GM23338 (cell line): Measurements from ENCODE around the gene NAA16. TPM values are rescaled to one million over a fixed set of nuclear protein-coding genes. Genes with fewer than 3 reads are reported as not detected.

Source experiments
- ATAC-seq: fragments of 200-7000 bp; cut with Tn5 transposase; 3 replicates; pipeline ENCODE4 v1.9.1; 2020
- DNase-seq: peaks from one replicate; pipeline ENCODE4 v3.0.0-alpha.2; 2015; ENCODE audit warnings: low spot score
- H2AFZ ChIP-seq: fragments of 200-600 bp; sonication (generic); 2 replicates; pipeline ENCODE4 v1.8.0; 2016; ENCODE audit warnings: antibody characterized with exemption, mild to moderate bottlenecking, moderate library complexity
- H3F3A ChIP-seq: fragments of 200-600 bp; sonication (generic); replicated peaks from 2 replicates; pipeline ENCODE4 v1.8.0; 2017; ENCODE audit warnings: antibody characterized with exemption, mixed run types, low read depth
- H3K27ac ChIP-seq: fragments of 200-600 bp; sonication (generic); 2 replicates; pipeline ENCODE4 v1.6.1; 2016; ENCODE audit warnings: low read depth
- H3K27me3 ChIP-seq: fragments of 200-600 bp; sonication (generic); 2 replicates; pipeline ENCODE4 v1.8.0; 2016; ENCODE audit warnings: mild to moderate bottlenecking, mixed run types, moderate library complexity; ENCODE audit not compliant: insufficient read depth
- H3K36me3 ChIP-seq: fragments of 200-600 bp; sonication (generic); 2 replicates; pipeline ENCODE4 v1.8.0; 2016; ENCODE audit warnings: mild to moderate bottlenecking; ENCODE audit not compliant: insufficient read depth
- H3K4me1 ChIP-seq: fragments of 200-600 bp; sonication (generic); 2 replicates; pipeline ENCODE4 v1.8.0; 2016; ENCODE audit warnings: mild to moderate bottlenecking, moderate library complexity; ENCODE audit not compliant: insufficient read depth
- H3K4me2 ChIP-seq: fragments of 200-600 bp; sonication (generic); 2 replicates; pipeline ENCODE4 v1.7.1; 2017; ENCODE audit warnings: mixed run types
- H3K4me3 ChIP-seq: fragments of 200-600 bp; sonication (generic); 2 replicates; pipeline ENCODE4 v1.6.1; 2016; ENCODE audit warnings: mixed run types
- H3K79me2 ChIP-seq: fragments of 200-600 bp; sonication (generic); replicated peaks from 2 replicates; pipeline ENCODE4 v1.8.0; 2017; ENCODE audit warnings: mild to moderate bottlenecking; ENCODE audit not compliant: insufficient read depth
- H3K9me2 ChIP-seq: fragments of 200-600 bp; sonication (generic); 2 replicates; pipeline ENCODE4 v1.8.0; 2017; ENCODE audit not compliant: insufficient read depth
- H4K20me1 ChIP-seq: fragments of 200-600 bp; sonication (generic); replicated peaks from 2 replicates; pipeline ENCODE4 v1.8.0; 2017; ENCODE audit warnings: mild to moderate bottlenecking; ENCODE audit not compliant: insufficient read depth
- H3K27ac Mint-ChIP-seq: 2 replicates; pipeline ENCODE4 v1.8.0; 2020; ENCODE audit warnings: inconsistent platforms, mild to moderate bottlenecking, moderate library complexity, mixed read lengths
- H3K27me3 Mint-ChIP-seq: 3 replicates; pipeline ENCODE4 v1.8.0; 2022; ENCODE audit warnings: low read depth, mild to moderate bottlenecking, moderate library complexity, mixed read lengths, inconsistent platforms; ENCODE audit not compliant: insufficient read depth, poor library complexity
- H3K36me3 Mint-ChIP-seq: 3 replicates; pipeline ENCODE4 v1.8.0; 2021; ENCODE audit warnings: low read depth, mild to moderate bottlenecking, inconsistent platforms, moderate library complexity, mixed read lengths
- H3K4me1 Mint-ChIP-seq: 3 replicates; pipeline ENCODE4 v1.8.0; 2020; ENCODE audit warnings: mild to moderate bottlenecking, inconsistent platforms, mixed read lengths
- H3K4me3 Mint-ChIP-seq: 3 replicates; pipeline ENCODE4 v1.8.0; 2021; ENCODE audit warnings: moderate library complexity, mild to moderate bottlenecking, inconsistent platforms, mixed read lengths
- H3K9me3 Mint-ChIP-seq: 3 replicates; pipeline ENCODE4 v1.8.0; 2020; ENCODE audit warnings: moderate library complexity, mild to moderate bottlenecking, inconsistent platforms, mixed read lengths
- CREB1 ChIP-seq: fragments of 250-450 bp; sonication (Bioruptor Pico); IDR thresholded peaks from 2 replicates; pipeline ENCODE4 v1.5.0; 2020; ENCODE audit warnings: low read depth, mild to moderate bottlenecking, moderate library complexity
- EZH2 ChIP-seq: fragments of 200-600 bp; sonication (generic); IDR thresholded peaks from one replicate; pipeline ENCODE4 v1.8.0; 2017; ENCODE audit warnings: antibody characterized with exemption, mild to moderate bottlenecking, low read depth; ENCODE audit not compliant: unreplicated experiment
- EZH2phosphoT487 ChIP-seq: fragments of 200-600 bp; sonication (generic); IDR thresholded peaks from one replicate; pipeline ENCODE4 v1.8.1; 2018; ENCODE audit warnings: antibody characterized with exemption; ENCODE audit not compliant: unreplicated experiment
- JUNB ChIP-seq: IDR thresholded peaks from one replicate; pipeline ENCODE4 v1.6.1; 2016; ENCODE audit warnings: antibody characterized with exemption; ENCODE audit not compliant: unreplicated experiment
- POLR2AphosphoS5 ChIP-seq: IDR thresholded peaks from 2 replicates; pipeline ENCODE4 v1.6.1; 2016; ENCODE audit warnings: antibody characterized with exemption, low read depth
- STAT1 ChIP-seq: IDR thresholded peaks from one replicate; pipeline ENCODE4 v1.6.1; 2016; ENCODE audit warnings: antibody characterized with exemption; ENCODE audit not compliant: unreplicated experiment
- ZNF331 ChIP-seq: fragments of 250-450 bp; sonication (Bioruptor Pico); IDR thresholded peaks from 2 replicates; pipeline ENCODE4 v1.5.0; 2020; ENCODE audit warnings: low read depth, mild to moderate bottlenecking, moderate library complexity
- polyA plus RNA-seq: library from polyadenylated mRNA; unstranded; fragments of >200 nt; fragmentation: Nextera tagmentation; extraction: Ambion mirVana; gene quantifications from 2 replicates; pipeline ENCODE4 v1.2.1, GENCODE V29; 2016
- total RNA-seq: library from RNA; depleted of rRNA; stranded (reverse); fragments of >200 nt; shearing (Covaris generic); gene quantifications from 2 replicates; pipeline ENCODE4 v1.2.3, GENCODE V29; 2014
- TF ChIP-seq, protein P1 (sequence below): IDR thresholded peaks from 2 replicates; pipeline ENCODE4 v1.6.1; 2016; ENCODE audit warnings: antibody characterized with exemption
- TF ChIP-seq, protein P2 (sequence below): IDR thresholded peaks from one replicate; pipeline ENCODE4 v1.6.1; 2018; ENCODE audit warnings: antibody characterized with exemption; ENCODE audit not compliant: unreplicated experiment
- TF ChIP-seq, protein P3 (sequence below), 2 experiments: fragments of 200-600 bp in 1 of 2; sonication (generic) in 1 of 2; conservative IDR thresholded peaks; 2 replicates each; pipeline versions ENCODE4 v1.5.1 to v1.6.1; 2016 to 2017; ENCODE audit warnings: antibody characterized with exemption in 2 of 2, low read depth in 2 of 2, mild to moderate bottlenecking in 2 of 2, moderate library complexity in 1 of 2

NAA16 gene
- total and polyA plus RNA-seq, 2 experiments from 2014 or later: 42.3 to 51.7 TPM

DNA sequence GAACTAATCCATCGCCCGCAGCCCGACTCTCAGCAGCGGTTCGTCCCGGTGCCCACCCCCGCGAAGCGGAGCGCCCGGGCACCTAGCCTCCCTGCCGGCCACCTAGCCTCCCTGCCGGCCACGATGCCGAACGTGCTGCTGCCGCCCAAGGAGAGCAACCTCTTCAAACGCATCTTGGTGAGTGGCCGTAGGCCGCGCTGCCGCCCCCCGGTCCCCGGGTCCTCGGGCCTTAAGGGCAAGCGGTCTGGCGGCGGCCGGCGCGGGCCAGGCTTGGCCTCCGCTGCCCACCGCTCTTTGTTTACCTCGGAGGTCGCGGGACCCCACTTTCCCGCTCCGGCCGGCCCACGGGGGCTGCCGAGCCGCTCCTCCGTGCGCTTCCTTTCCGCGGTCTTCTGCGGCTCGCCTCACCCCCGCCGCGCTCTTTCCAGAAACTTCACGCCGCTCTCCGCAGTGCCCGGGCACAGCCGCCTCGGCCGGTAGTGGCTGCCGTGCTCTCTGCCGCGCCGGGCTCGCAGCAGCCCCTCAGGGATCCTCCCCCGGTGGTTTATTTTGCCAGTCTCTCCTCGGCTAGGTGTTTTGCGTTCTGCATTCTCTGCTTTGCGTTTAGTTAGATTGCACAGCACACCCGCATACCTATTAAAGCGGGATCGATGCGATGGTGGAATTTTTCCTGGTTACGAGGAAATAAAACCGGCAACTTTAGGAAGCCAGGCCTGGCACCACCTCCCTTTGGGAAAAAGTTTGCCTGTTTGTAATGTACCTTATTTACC lies 524 bp downstream of the NAA16 start:
- Histone ChIP-seq H3K36me3 (no peaks in the 10 kb centered on the region), H3K4me2 (peak overlapping the region; percentile 84), H3K9me2 (no peaks in the 10 kb centered on the region), H3K4me1 (peaks cover 27% of the 10 kb centered on the region), H3K79me2 (peaks cover 54% of the 10 kb centered on the region), H3F3A (no peaks in the 10 kb centered on the region), H3K4me3 (peak overlapping the region; percentile 98), H3K27ac (peak overlapping the region; percentile 91), H4K20me1 (peaks cover 31% of the 10 kb centered on the region), H2AFZ (peak overlapping the region; percentile 100), H3K27me3 (no peaks in the 10 kb centered on the region)
- ATAC-seq (peak; percentile 75), DNase-seq (peak; percentile 49)
- H3K27ac Mint-ChIP-seq: peak overlapping the region; percentile 91
- TF ChIP-seq EZH2phosphoT487: no peak
- TF ChIP-seq, protein P1, sequence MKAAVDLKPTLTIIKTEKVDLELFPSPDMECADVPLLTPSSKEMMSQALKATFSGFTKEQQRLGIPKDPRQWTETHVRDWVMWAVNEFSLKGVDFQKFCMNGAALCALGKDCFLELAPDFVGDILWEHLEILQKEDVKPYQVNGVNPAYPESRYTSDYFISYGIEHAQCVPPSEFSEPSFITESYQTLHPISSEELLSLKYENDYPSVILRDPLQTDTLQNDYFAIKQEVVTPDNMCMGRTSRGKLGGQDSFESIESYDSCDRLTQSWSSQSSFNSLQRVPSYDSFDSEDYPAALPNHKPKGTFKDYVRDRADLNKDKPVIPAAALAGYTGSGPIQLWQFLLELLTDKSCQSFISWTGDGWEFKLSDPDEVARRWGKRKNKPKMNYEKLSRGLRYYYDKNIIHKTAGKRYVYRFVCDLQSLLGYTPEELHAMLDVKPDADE: no peak
- no peak for TF ChIP-seq POLR2AphosphoS5
- no peak for TF ChIP-seq EZH2
- H3K4me3 Mint-ChIP-seq: peak overlapping the region; percentile 92
- peaks cover 30% of the 10 kb centered on the region for H3K4me1 Mint-ChIP-seq
- no peaks in the 10 kb centered on the region for H3K27me3 Mint-ChIP-seq
- H3K9me3 Mint-ChIP-seq: no peaks in the 10 kb centered on the region; the same call in 2 of the 3 replicates
- H3K36me3 Mint-ChIP-seq: peaks cover 5% of the 10 kb centered on the region; the same call in 1 of the 3 replicates

DNA sequence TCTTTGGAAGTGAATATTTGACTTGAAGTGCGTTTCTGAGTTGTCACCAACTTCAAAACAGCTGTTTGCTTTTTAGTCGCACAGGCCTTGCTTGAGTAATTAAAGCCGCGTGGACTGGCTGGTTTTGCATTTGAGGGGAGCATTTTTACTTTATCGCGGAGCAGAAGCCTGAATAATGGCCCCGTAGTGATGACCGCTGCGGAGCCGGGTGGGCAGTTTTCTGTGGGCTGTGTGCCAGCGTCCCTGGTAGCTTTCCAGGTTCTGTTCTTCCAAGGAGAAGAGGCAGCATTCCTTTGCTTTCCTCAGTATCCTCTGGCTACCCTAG lies 1.1 kb downstream of the NAA16 start:
- H3K27ac ChIP-seq: no peak overlapping the region
- peaks cover 5% of the 10 kb centered on the region; the same call in 2 of the 3 replicates for H3K36me3 Mint-ChIP-seq
- H3K9me3 Mint-ChIP-seq: no peaks in the 10 kb centered on the region; the same call in 2 of the 3 replicates
- ATAC-seq: no peak
- peak overlapping the region; percentile 76; the same call in 1 of the 2 replicates for H2AFZ ChIP-seq
- peaks cover 2% of the 10 kb centered on the region; the same call in 1 of the 2 replicates for H3K36me3 ChIP-seq
- peak overlapping the region; percentile 92 for H3K4me3 Mint-ChIP-seq
- no peaks in the 10 kb centered on the region for H3F3A ChIP-seq
- H4K20me1 ChIP-seq: peaks cover 31% of the 10 kb centered on the region
- H3K27me3 Mint-ChIP-seq: no peaks in the 10 kb centered on the region
- H3K27me3 ChIP-seq: no peaks in the 10 kb centered on the region
- H3K27ac Mint-ChIP-seq: peak overlapping the region; percentile 91
- no peak for DNase-seq
- H3K4me2 ChIP-seq: peak overlapping the region; percentile 84
- H3K79me2 ChIP-seq: peaks cover 60% of the 10 kb centered on the region
- H3K4me3 ChIP-seq: peak overlapping the region; percentile 98
- peaks cover 29% of the 10 kb centered on the region for H3K4me1 Mint-ChIP-seq
- H3K4me1 ChIP-seq: peaks cover 26% of the 10 kb centered on the region
- H3K9me2 ChIP-seq: no peaks in the 10 kb centered on the region
- TF ChIP-seq JUNB (no peak), POLR2AphosphoS5 (no peak), ZNF331 (CRISPR knock-in tag) (no peak), STAT1 (no peak), CREB1 (CRISPR knock-in tag) (no peak), EZH2 (no peak)
- TF ChIP-seq, protein P1: no peak
- TF ChIP-seq, protein P2, sequence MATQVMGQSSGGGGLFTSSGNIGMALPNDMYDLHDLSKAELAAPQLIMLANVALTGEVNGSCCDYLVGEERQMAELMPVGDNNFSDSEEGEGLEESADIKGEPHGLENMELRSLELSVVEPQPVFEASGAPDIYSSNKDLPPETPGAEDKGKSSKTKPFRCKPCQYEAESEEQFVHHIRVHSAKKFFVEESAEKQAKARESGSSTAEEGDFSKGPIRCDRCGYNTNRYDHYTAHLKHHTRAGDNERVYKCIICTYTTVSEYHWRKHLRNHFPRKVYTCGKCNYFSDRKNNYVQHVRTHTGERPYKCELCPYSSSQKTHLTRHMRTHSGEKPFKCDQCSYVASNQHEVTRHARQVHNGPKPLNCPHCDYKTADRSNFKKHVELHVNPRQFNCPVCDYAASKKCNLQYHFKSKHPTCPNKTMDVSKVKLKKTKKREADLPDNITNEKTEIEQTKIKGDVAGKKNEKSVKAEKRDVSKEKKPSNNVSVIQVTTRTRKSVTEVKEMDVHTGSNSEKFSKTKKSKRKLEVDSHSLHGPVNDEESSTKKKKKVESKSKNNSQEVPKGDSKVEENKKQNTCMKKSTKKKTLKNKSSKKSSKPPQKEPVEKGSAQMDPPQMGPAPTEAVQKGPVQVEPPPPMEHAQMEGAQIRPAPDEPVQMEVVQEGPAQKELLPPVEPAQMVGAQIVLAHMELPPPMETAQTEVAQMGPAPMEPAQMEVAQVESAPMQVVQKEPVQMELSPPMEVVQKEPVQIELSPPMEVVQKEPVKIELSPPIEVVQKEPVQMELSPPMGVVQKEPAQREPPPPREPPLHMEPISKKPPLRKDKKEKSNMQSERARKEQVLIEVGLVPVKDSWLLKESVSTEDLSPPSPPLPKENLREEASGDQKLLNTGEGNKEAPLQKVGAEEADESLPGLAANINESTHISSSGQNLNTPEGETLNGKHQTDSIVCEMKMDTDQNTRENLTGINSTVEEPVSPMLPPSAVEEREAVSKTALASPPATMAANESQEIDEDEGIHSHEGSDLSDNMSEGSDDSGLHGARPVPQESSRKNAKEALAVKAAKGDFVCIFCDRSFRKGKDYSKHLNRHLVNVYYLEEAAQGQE: no peak
- TF ChIP-seq, protein P3, sequence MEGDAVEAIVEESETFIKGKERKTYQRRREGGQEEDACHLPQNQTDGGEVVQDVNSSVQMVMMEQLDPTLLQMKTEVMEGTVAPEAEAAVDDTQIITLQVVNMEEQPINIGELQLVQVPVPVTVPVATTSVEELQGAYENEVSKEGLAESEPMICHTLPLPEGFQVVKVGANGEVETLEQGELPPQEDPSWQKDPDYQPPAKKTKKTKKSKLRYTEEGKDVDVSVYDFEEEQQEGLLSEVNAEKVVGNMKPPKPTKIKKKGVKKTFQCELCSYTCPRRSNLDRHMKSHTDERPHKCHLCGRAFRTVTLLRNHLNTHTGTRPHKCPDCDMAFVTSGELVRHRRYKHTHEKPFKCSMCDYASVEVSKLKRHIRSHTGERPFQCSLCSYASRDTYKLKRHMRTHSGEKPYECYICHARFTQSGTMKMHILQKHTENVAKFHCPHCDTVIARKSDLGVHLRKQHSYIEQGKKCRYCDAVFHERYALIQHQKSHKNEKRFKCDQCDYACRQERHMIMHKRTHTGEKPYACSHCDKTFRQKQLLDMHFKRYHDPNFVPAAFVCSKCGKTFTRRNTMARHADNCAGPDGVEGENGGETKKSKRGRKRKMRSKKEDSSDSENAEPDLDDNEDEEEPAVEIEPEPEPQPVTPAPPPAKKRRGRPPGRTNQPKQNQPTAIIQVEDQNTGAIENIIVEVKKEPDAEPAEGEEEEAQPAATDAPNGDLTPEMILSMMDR (conservative IDR thresholded peaks at IDR 0.05; ENCODE audit: low read depth in 2 of 2): no peak
